Skin epidermis (tissue), 12 donors: ENCODE measurements around the gene LGR6.
"Not testable (repeated sequence)": the region's sequence is repeated elsewhere in the genome, so short reads cannot be mapped to it uniquely, and the experiment has no call there.

Experiments
- H3K27ac ChIP-seq, 21 experiments: fragments of 200-600 bp; sonication (generic) in 11 of 21; one replicate each; pipeline ENCODE4 v1.5.0; 2020; ENCODE audit warnings: mild to moderate bottlenecking in 3 of 21, inconsistent platforms in 2 of 21, moderate library complexity in 2 of 21
- H3K4me3 ChIP-seq, 7 experiments: fragments of 200-600 bp; sonication (generic) in 2 of 7; one replicate each; pipeline ENCODE4 v1.5.0; 2020; ENCODE audit warnings: inconsistent platforms in 2 of 7, mild to moderate bottlenecking in 2 of 7, moderate library complexity in 1 of 7

The LGR6 gene

GRCh38 chr1:202171292-202172014 is 22.1 kb upstream of the LGR6 start:
- Histone ChIP-seq H3K27ac (no peak overlapping the region), H3K4me3 (no peak overlapping the region)

- H3K4me3 ChIP-seq: no peak overlapping the region
- H3K27ac ChIP-seq: no peak overlapping the region
These were observed 21.6 kb upstream of the LGR6 start for GRCh38 chr1:202172015-202172355.

DNA sequence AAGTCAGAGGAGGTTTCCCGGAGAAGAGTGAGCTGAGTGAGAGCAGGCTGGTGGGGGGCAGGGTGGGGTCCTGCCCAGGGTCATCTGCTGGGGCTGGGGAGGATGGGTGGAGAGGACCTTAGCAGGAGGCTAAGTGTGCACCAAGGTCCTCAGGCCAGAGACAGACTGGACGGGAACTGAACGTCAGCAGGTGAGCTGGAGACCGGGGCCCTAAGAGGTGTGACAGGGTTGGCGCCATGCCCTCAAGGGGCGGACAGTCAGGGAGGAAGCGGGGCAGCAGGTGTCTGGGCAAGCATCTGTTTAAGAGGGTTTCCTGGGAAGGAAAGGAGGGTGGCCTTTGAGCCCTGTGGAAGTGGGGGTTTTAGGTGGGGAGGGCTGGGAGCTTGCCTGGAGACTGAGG is 19.6 kb upstream of the LGR6 start:
- Histone ChIP-seq H3K27ac (no peak overlapping the region), H3K4me3 (no peak overlapping the region)

- no peak overlapping the region for H3K4me3 ChIP-seq
These were observed 16.4 kb upstream of the LGR6 start for GRCh38 chr1:202176949-202177927.

DNA sequence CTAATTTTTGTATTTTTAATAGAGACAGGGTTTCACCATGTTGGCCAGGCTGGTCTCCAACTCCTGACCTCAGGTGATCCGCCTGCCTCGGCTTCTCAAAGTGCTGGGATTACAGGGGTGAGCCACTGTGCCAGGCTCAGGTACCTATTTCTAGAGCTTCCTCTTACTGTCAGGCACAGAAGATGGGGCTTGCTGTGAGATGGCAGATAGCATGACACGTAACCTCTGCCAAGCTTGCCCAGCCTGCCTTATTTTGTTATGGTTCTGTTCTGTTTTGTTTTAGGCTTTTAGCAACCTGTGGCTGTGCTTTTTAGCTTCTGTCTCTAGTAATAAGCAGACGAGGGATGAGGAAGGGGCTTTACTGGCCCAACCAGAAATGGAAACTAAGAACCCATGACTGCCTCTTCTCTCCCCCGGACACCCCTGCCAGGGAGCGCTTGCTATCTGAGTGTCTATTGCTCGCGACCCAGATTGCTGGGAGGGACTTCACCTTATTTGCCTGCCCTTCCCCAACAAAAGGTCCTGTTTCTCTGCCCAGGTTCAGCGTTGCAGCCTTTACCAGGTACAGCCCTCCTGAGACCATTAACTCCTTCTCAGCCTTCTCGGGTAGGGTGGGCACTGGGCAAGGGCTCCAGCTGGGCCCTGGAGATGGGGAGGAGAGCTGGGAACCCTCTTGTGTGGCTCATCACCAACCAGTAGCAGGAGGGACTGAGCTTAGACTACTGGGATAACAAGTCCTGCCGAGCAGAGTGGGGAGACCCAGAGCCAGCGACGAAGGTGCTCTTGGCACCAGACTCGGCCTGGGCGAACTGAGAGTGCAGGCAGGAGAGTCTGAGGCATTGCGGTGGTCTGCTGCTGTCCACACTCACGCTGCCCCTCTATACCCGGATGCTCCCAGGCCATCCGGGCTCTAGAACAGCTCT is 13.5 kb upstream of the LGR6 start:
- Histone ChIP-seq H3K27ac (no peak overlapping the region), H3K4me3 (no peak overlapping the region)

More at GRCh38 chr1:202176949-202177927, 16.4 kb upstream of the LGR6 start:
- no peak overlapping the region for H3K27ac ChIP-seq

- H3K27ac ChIP-seq, H3K4me3 ChIP-seq: not testable (repeated sequence)
These were observed 12.9 kb upstream of the LGR6 start for GRCh38 chr1:202180751-202181139.

DNA sequence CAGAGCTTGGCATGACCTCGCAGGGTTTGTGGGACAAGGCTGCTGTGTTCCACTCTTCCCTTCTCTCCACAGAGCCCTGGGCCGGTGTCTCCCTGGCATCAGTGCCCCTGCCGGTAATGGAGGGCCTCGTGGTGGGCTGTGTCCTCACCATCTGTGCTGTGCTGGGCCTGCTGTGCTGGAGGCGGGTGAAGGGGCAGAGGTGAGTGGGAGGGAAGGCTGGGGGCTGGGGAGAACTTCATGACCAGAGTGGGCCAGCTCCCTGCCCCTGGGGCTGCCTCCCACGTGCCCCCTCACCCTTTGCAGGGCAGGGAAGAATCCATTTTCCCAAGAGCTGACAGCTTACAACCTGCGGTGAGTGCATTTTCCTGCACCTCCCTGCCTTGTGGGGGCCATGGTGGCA is 12.0 kb upstream of the LGR6 start:
- H3K27ac ChIP-seq: no peak overlapping the region
- H3K4me3 ChIP-seq: no peak overlapping the region

DNA sequence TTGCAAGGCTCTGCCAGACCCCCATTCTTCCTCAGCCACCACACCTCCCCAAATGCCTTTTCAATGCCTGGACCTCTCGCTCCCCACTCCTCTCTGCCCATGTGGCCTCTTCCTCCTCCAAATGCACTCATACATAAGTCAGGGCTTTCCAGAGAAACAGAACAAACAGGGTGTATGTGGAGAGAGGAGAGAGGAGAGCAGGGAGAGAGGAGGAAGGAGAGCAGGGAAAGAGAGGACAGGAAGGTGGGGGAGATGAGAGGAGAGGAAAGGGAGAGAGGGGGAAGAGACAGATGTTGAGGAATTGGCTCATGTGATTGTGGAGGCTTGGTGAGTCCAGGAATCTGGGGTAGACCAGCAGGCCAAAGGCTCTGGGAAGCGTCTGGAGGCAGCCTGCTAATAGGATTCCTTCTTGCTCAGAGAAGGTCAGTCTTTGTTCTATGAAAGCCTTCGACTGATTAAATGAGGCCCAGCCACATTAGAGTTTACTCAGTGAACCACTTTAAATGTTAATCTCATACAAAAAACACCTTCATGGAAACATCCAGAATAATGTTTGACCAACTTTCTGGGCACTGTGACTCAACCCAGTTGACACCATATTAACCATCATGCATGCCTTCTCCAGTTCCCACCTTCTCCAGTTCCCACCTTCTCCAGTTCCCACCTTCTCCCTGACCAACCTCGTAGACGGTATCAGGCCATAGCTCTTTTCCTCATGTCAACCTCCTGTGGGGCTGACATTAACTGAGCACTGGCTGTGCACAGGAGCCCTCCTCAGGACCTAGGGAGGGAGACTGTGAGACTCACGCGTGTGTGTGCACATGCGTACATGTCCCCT is 11.3 kb upstream of the LGR6 start:
- no peak overlapping the region for H3K27ac ChIP-seq
- no peak overlapping the region for H3K4me3 ChIP-seq

DNA sequence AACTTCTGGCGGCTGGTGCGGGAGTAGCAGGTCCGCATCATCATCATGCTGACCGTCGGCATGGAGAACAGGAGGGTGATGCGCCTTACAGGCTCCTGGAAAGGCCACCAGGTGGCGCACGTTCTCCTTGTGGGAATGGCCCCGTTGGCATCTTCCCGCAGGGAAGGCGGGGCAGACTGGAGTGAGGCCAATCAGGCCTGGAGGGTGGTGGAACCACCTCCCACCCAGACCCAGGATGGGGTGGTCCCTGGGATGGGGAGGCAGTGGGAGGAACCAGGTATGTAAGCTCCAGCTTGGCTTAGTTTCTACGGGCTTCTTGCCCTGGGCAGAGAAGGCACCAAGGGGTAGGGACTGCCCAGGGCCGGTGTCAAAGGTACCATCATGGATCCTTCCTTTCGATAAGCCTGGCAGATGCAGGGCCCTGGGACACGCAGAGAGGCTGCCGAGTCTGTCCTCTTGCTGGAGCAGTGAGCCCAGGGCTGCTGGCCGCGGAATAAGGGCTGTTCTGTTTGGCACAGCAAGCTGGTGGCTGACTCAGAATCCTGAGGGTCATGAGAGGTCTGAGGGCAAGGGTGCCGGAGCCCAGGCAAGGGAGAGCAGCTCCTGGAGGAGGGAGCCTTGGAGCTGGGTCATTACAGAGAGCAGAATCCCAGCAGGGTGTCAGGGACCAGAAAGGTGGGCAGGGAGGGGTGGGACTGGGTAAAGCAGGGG is 8.7 kb upstream of the LGR6 start:
- Histone ChIP-seq H3K27ac (no peak overlapping the region), H3K4me3 (no peak overlapping the region)

DNA sequence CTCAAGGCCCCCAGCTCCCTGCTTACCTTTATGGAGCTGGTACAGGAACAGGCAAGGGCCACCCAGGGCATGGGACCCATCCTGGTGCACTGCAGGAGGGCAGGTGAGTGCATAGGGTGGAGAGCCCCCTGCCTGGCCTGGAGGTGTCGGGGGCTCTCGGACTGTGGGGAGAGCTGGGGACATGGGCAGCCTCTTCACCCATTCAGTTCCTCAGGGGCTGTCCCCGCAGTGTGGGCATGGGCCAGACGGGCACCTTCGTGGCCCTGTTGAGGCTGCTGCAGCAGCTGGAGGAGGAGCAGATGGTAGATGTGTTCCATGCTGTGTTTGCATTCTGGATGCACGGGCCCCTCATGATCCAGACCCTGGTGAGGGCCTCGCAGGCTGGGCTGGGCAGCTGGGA is 7.3 kb upstream of the LGR6 start:
- no peak overlapping the region for H3K4me3 ChIP-seq

GRCh38 chr1:202187041-202187671 is 6.4 kb upstream of the LGR6 start:
- Histone ChIP-seq H3K27ac (no peak overlapping the region), H3K4me3 (no peak overlapping the region)

More for the DNA sequence above, 7.3 kb upstream of the LGR6 start:
- H3K27ac ChIP-seq: no peak overlapping the region

DNA sequence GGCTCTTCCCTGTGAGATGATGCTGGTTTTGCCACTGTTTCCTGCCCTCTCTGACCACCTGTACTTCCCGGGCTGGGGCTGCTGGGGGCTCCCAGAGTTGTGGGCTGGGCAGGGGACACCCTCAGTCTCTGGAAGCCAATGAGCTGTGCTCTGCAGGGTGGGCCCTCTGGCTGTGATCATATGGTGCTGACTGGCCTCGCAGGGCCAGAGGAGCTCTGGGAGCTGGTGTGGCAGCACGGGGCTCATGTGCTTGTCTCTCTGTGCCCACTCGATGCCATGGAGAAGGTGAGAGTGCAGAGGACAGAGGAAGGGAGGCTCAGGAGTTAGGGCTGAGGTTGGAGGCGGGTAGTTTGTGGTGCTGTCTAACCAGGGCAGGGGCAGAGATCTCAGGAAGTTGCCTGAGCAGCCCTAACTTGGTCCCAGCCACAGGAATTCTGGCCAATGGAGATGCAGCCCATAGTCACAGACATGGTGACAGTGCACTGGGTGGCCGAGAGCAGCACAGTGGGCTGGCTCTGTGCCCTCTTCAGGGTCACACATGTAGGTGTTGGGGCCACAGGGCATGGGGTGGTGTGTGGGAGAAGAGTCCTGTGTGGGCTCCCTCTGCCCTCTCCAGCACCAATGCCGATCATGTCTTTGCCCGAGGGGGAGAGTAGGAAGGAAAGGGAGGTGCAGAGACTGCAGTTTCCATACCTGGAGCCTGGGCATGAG is 5.7 kb upstream of the LGR6 start:
- Histone ChIP-seq H3K4me3 (no peak overlapping the region), H3K27ac (no peak overlapping the region)

DNA sequence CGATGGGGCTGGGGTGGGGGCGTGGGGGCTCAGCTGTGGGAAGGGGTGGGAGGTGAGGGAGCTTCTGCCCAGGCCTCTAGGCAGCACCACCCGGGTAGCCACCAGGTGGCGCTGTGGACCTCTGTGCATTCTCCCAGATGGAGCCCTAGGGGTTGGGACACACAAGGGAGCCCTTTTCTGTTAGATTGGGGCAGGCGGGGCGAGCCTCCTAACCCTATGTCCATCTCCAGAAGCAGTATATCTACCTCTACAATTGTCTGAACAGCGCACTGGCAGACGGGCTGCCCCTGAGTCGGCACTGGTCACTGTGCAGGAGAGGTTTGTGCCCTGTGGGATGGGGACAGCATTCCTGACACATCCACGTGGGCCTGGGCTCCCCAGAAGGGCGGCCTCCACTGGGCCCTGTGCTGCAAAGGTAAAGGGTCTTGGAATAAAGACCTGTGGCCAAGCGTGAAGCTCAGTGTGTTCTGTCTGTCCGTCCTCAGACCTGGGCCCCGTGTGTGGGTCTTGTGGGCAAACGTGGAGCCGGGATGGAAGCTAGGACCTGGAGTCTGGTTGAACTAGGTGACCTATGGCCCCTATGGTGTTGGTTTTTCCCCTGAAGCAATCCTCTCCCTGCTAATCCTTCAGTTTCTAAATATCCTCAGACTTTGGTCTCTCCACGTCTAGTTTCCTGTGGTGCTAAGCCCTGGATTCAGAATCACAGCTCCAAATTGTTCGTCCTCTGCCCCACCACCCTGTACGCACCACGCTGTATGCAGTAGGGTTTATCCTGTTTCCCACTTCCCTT is 4.4 kb upstream of the LGR6 start:
- H3K27ac ChIP-seq: no peak overlapping the region
- H3K4me3 ChIP-seq: no peak overlapping the region

DNA sequence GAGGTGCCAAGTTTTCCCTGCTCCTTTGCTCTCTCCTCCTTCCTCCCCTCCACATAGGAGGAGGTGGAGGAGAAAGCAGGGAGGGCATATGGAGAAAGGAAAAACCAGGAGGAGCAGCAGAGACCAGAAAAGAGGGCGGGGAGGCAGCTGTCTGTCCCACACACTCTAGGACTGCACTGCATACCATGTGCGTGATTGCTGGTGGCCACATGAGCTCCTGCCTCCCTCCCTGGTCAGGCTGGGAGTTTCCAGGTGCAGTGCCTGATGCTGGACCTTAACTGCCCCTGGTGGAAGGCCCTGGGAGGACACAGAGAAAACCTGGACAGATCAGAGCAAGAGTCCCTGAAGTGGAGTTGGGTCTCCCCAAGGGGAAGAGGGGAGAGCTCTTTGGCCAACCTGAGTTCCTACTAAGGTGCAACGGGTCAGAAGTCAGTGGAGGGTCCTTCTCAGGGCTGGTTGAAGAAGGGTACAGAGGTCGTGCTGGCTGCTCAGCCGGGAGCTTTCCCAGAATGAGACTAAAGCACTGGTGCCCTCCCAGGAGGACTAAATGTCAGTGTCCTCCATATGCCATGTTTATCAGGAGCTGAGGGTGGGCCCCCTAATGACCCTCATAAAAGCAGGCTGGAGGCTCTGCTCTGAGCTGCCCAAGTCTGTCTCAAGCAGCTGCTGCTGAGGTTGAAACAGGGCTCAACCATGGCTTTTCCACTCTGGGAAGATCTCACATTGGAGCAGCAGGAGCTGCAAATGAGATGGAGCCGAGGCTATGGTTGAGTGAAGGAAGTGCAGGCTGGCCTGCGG is 3.5 kb upstream of the LGR6 start:
- no peak overlapping the region for H3K4me3 ChIP-seq
- no peak overlapping the region for H3K27ac ChIP-seq

- H3K4me3 ChIP-seq, H3K27ac ChIP-seq: not testable (repeated sequence)
These were observed 2.2 kb upstream of the LGR6 start for GRCh38 chr1:202191391-202191790.
